H9 (cell line): ENCODE data around the gene KLK1. TPM values are rescaled to one million over a fixed set of nuclear protein-coding genes. Genes with fewer than 3 reads are reported as not detected.
A peak's percentile ranks its signal among the peaks of the same experiment; 100 is the strongest.

Experiments
- DNase-seq: peaks from one replicate; pipeline ENCODE4 v3.0.0-alpha.2; 2017
- H2AFZ ChIP-seq: one replicate; pipeline ENCODE4 v1.6.1; 2013; ENCODE audit warnings: mild to moderate bottlenecking, low read length, control low read depth, moderate library complexity
- H2AK5ac ChIP-seq: 2 replicates; pipeline ENCODE4 v1.6.1; 2013; ENCODE audit warnings: low read length, control low read depth, mixed read lengths; ENCODE audit not compliant: insufficient read length
- H2BK120ac ChIP-seq: one replicate; pipeline ENCODE4 v1.6.1; 2013; ENCODE audit warnings: low read depth, mild to moderate bottlenecking, low read length, control low read depth, inconsistent platforms; ENCODE audit not compliant: poor library complexity, severe bottlenecking
- H2BK12ac ChIP-seq: 2 replicates; pipeline ENCODE4 v1.6.1; 2013; ENCODE audit warnings: low read length, control low read depth, mixed read lengths, low read depth; ENCODE audit not compliant: insufficient read length
- H2BK15ac ChIP-seq: 2 replicates; pipeline ENCODE4 v1.6.1; 2013; ENCODE audit warnings: low read depth, low read length, control low read depth
- H2BK20ac ChIP-seq: one replicate; pipeline ENCODE4 v1.6.1; 2013; ENCODE audit warnings: low read depth, mild to moderate bottlenecking, low read length, control low read depth, inconsistent platforms; ENCODE audit not compliant: poor library complexity, severe bottlenecking
- H2BK5ac ChIP-seq: 2 replicates; pipeline ENCODE4 v1.6.1; 2013; ENCODE audit warnings: low read length, control low read depth, mixed read lengths; ENCODE audit not compliant: insufficient read length
- H3K14ac ChIP-seq: 2 replicates; pipeline ENCODE4 v1.6.1; 2013; ENCODE audit warnings: low read length, control low read depth; ENCODE audit not compliant: insufficient read depth
- H3K18ac ChIP-seq: 2 replicates; pipeline ENCODE4 v1.6.1; 2013; ENCODE audit warnings: low read depth, mild to moderate bottlenecking, mixed read lengths, low read length, control low read depth; ENCODE audit not compliant: insufficient read length
- H3K23ac ChIP-seq: 2 replicates; pipeline ENCODE4 v1.6.1; 2013; ENCODE audit warnings: low read length, control low read depth, mixed read lengths, low read depth; ENCODE audit not compliant: insufficient read length
- H3K23me2 ChIP-seq: 2 replicates; pipeline ENCODE4 v1.6.1; 2013; ENCODE audit warnings: low read depth, mild to moderate bottlenecking, mixed read lengths, low read length, control low read depth; ENCODE audit not compliant: insufficient read length, poor library complexity, severe bottlenecking
- H3K27ac ChIP-seq: 2 replicates; pipeline ENCODE4 v1.5.1; 2013; ENCODE audit warnings: low read length, control low read depth, mixed read lengths, low read depth; ENCODE audit not compliant: insufficient read length
- H3K27me3 ChIP-seq: 2 replicates; pipeline ENCODE4 v1.6.1; 2013; ENCODE audit warnings: low read length, control low read depth, inconsistent platforms; ENCODE audit not compliant: insufficient read depth
- H3K4ac ChIP-seq: 2 replicates; pipeline ENCODE4 v1.6.1; 2013; ENCODE audit warnings: low read depth, mild to moderate bottlenecking, control low read depth, inconsistent platforms, low read length, moderate library complexity
- H3K4me1 ChIP-seq: 2 replicates; pipeline ENCODE4 v1.6.1; 2013; ENCODE audit warnings: low read length, control low read depth, inconsistent platforms; ENCODE audit not compliant: insufficient read depth
- H3K4me2 ChIP-seq: 2 replicates; pipeline ENCODE4 v1.6.1; 2013; ENCODE audit warnings: low read length, control low read depth, mixed read lengths; ENCODE audit not compliant: insufficient read length, insufficient read depth
- H3K56ac ChIP-seq: 2 replicates; pipeline ENCODE4 v1.6.1; 2013; ENCODE audit warnings: low read depth, mild to moderate bottlenecking, mixed read lengths, low read length, control low read depth; ENCODE audit not compliant: insufficient read length
- H3K79me1 ChIP-seq: 2 replicates; pipeline ENCODE4 v1.6.1; 2013; ENCODE audit warnings: low read depth, mild to moderate bottlenecking, moderate library complexity, low read length, control low read depth, inconsistent platforms; ENCODE audit not compliant: insufficient read depth, poor library complexity, severe bottlenecking
- H3K79me2 ChIP-seq: 2 replicates; pipeline ENCODE4 v1.6.1; 2013; ENCODE audit warnings: low read length, control low read depth, inconsistent platforms; ENCODE audit not compliant: insufficient read depth
- H3K9ac ChIP-seq: 2 replicates; pipeline ENCODE4 v1.6.1; 2013; ENCODE audit warnings: low read length, control low read depth, mixed read lengths; ENCODE audit not compliant: insufficient read length; ENCODE audit errors: extremely low read depth
- H3K9me3 ChIP-seq: one replicate; pipeline ENCODE4 v1.6.1; 2013; ENCODE audit warnings: low read depth, low read length, inconsistent platforms; ENCODE audit not compliant: control insufficient read depth
- H3T11ph ChIP-seq: one replicate; pipeline ENCODE4 v1.6.1; 2013; ENCODE audit warnings: mild to moderate bottlenecking, low read length, control low read depth, inconsistent platforms
- H4K20me1 ChIP-seq: one replicate; pipeline ENCODE4 v1.6.1; 2013; ENCODE audit not compliant: control insufficient read depth, insufficient read length, insufficient read depth
- H4K5ac ChIP-seq: 2 replicates; pipeline ENCODE4 v1.6.1; 2013; ENCODE audit warnings: low read depth, mild to moderate bottlenecking, mixed read lengths, low read length, control low read depth; ENCODE audit not compliant: insufficient read length
- H4K8ac ChIP-seq: replicated peaks from 2 replicates; pipeline ENCODE4 v1.6.1; 2013; ENCODE audit warnings: low read length, control low read depth, mixed read lengths, low read depth; ENCODE audit not compliant: insufficient read length
- H4K91ac ChIP-seq: 2 replicates; pipeline ENCODE4 v1.6.1; 2013; ENCODE audit warnings: low read depth, mild to moderate bottlenecking, moderate library complexity, mixed read lengths, low read length, control low read depth; ENCODE audit not compliant: insufficient read length
- H3K27ac Mint-ChIP-seq, 3 experiments: 2 replicates in 2 of 3; 3 replicates in 1 of 3; pipeline ENCODE4 v1.8.0; 2020 to 2021; ENCODE audit warnings: mixed read lengths in 3 of 3, mild to moderate bottlenecking in 1 of 3, moderate library complexity in 1 of 3
- H3K27me3 Mint-ChIP-seq: 2 replicates; pipeline ENCODE4 v1.8.0; 2021; ENCODE audit warnings: low read depth, mild to moderate bottlenecking, moderate library complexity, mixed read lengths
- H3K36me3 Mint-ChIP-seq, 3 experiments: 2 replicates in 2 of 3; 3 replicates in 1 of 3; pipeline ENCODE4 v1.8.0; 2020 to 2021; ENCODE audit warnings: low read depth in 3 of 3, mixed read lengths in 3 of 3; ENCODE audit not compliant: insufficient read depth in 1 of 3
- H3K4me1 Mint-ChIP-seq, 2 experiments: 2 replicates each; pipeline ENCODE4 v1.8.0; 2020; ENCODE audit warnings: mixed read lengths in 2 of 2
- H3K4me3 Mint-ChIP-seq, 2 experiments: 2 replicates in 1 of 2; 3 replicates in 1 of 2; pipeline ENCODE4 v1.8.0; 2020 to 2021; ENCODE audit warnings: mild to moderate bottlenecking in 2 of 2, mixed read lengths in 2 of 2, moderate library complexity in 1 of 2
- H3K9me3 Mint-ChIP-seq, 2 experiments: 2 replicates in 1 of 2; 3 replicates in 1 of 2; pipeline ENCODE4 v1.8.0; 2020; ENCODE audit warnings: mild to moderate bottlenecking in 2 of 2, mixed read lengths in 2 of 2, moderate library complexity in 1 of 2
- CTCF ChIP-seq: fragments of 200-600 bp; sonication (generic); conservative IDR thresholded peaks from 3 replicates; pipeline ENCODE4 v1.8.0; 2021; ENCODE audit warnings: antibody characterized with exemption, mild to moderate bottlenecking
- WGBS: extraction: QIAGEN DNeasy Blood & Tissue Kit; methylation state at CpG from one replicate; pipeline ENCODE4 v1.1.7; 2013; ENCODE audit warnings: missing lambda C conversion rate, low lambda C conversion rate, mixed read lengths; ENCODE audit not compliant: insufficient read length; ENCODE audit errors: extremely low coverage; 5-methylcytosine and 5-hydroxymethylcytosine counted together
- total RNA-seq: library from RNA; stranded (reverse); gene quantifications from 2 replicates; pipeline ENCODE4 v1.2.1, GENCODE V29; 2021

Gene KLK1
- total RNA-seq, 1 experiment from 2014 or later = 2.3 TPM

GRCh38 chr19:50803633-50804419, 19.8 kb downstream of the KLK1 start:
- Histone ChIP-seq H2BK5ac (peak overlapping the region; percentile 100), H3K18ac (peak overlapping the region; percentile 97), H3K27me3 (no peaks in the 10 kb centered on the region), H3T11ph (no peak overlapping the region), H3K9me3 (no peaks in the 10 kb centered on the region), H2BK12ac (no peak overlapping the region), H4K5ac (peak overlapping the region; percentile 100), H3K23ac (no peak overlapping the region), H3K4me2 (peak overlapping the region; percentile 99), H3K56ac (peak overlapping the region; percentile 99), H4K8ac (no peak overlapping the region), H3K14ac (peak overlapping the region; percentile 95), H3K4me1 (peaks cover 5% of the 10 kb centered on the region; the same call in 1 of the 2 replicates), H4K20me1 (peaks cover 4% of the 10 kb centered on the region), H2AK5ac (no peak overlapping the region), H2AFZ (no peak overlapping the region), H3K4ac (peak overlapping the region; percentile 85; the same call in 1 of the 2 replicates), H3K79me1 (peaks cover 9% of the 10 kb centered on the region), H2BK20ac (no peak overlapping the region), H3K27ac (peak overlapping the region; percentile 98), H3K9ac (peak overlapping the region; percentile 100), H4K91ac (no peak overlapping the region), H2BK15ac (no peak overlapping the region), H3K79me2 (peaks cover 25% of the 10 kb centered on the region; the same call in 1 of the 2 replicates), H2BK120ac (no peak overlapping the region), H3K23me2 (peaks cover 11% of the 10 kb centered on the region)
- no CpG with 5 or more reads among the region's 40 CpGs for WGBS
- no peak for TF ChIP-seq CTCF
- H3K27me3 Mint-ChIP-seq = peaks cover 17% of the 10 kb centered on the region
- peaks cover 37 to 53% (median 52%) of the 10 kb centered on the region in 3 experiments for H3K36me3 Mint-ChIP-seq
- peaks cover 3 to 9% of the 10 kb centered on the region in 2 experiments; a peak in 4 of 5 replicates for H3K9me3 Mint-ChIP-seq
- H3K27ac Mint-ChIP-seq = peak overlapping the region; percentile 100
- no peak for DNase-seq
- peaks cover 15 to 25% of the 10 kb centered on the region in 2 experiments for H3K4me1 Mint-ChIP-seq
- H3K4me3 Mint-ChIP-seq = peak overlapping the region; percentile 96 to 99
